ENCODE measurements around the gene GSS. TPM values are rescaled to one million over a fixed set of nuclear protein-coding genes. Genes with fewer than 3 reads are reported as not detected.

The GSS gene
- total and polyA plus RNA-seq, 7 donors: 14.5 to 36.6 (median 24.5) TPM

- no peaks in the 10 kb centered on the region for H3K27me3 ChIP-seq (ENCODE audit: insufficient read depth in 3 of 3, low read length in 2 of 3)
- no peak overlapping the region for H3K4me3 ChIP-seq
- intact Hi-C loops (cut with DNase I): no loop called here
- ATAC-seq: peak in 2 of 4 donors; percentile 6 to 24
- no peak for TF ChIP-seq CTCF (IDR thresholded peaks at IDR 0.05)
- H3K9me3 ChIP-seq: no peaks in the 10 kb centered on the region
- peaks cover 43% of the 10 kb centered on the region for H3K4me1 ChIP-seq
- no peak for DNase-seq
- H3K36me3 ChIP-seq (ENCODE audit: insufficient read depth in 1 of 2, low read depth in 1 of 2): peaks cover 0 to 41% of the 10 kb centered on the region in 2 donors
- peak overlapping the region; percentile 70 for H3K27ac ChIP-seq
- 58 to 74% (median 60%) methylated on average over 1 of the region's 1 CpG for WGBS, 3 donors
Measured at GRCh38 chr20:34888468-34888867, 67.1 kb downstream of the GSS start.

GRCh38 chr20:34887023-34887422 is 68.6 kb downstream of the GSS start:
- 11 to 17% (median 11%) methylated on average over 3 of the region's 3 CpGs for WGBS, 3 donors
- Histone ChIP-seq H3K27me3 (ENCODE audit: insufficient read depth in 3 of 3, low read length in 2 of 3) (no peaks in the 10 kb centered on the region), H3K4me3 (no peak overlapping the region), H3K9me3 (no peaks in the 10 kb centered on the region), H3K27ac (peak overlapping the region; percentile 70), H3K4me1 (peaks cover 50% of the 10 kb centered on the region), H3K36me3 (ENCODE audit: insufficient read depth in 1 of 2, low read depth in 1 of 2) (peaks cover 0 to 49% of the 10 kb centered on the region in 2 donors)
- intact Hi-C loops (cut with DNase I): no loop called here
- no peak for ATAC-seq
- no peak for TF ChIP-seq CTCF (IDR thresholded peaks at IDR 0.05)
- DNase-seq: no peak

GRCh38 chr20:34886122-34886521 is 69.5 kb downstream of the GSS start:
- Histone ChIP-seq H3K36me3 (ENCODE audit: insufficient read depth in 1 of 2, low read depth in 1 of 2) (peaks cover 0 to 54% of the 10 kb centered on the region in 2 donors), H3K27ac (no peak overlapping the region)
- 93 to 95% (median 94%) methylated on average over 3 of the region's 3 CpGs for WGBS, 3 donors

GRCh38 chr20:34884260-34884659 is 71.3 kb downstream of the GSS start:
- Histone ChIP-seq H3K4me3 (no peak overlapping the region), H3K27me3 (ENCODE audit: insufficient read depth in 3 of 3, low read length in 2 of 3) (no peaks in the 10 kb centered on the region), H3K9me3 (no peaks in the 10 kb centered on the region), H3K36me3 (ENCODE audit: insufficient read depth in 1 of 2, low read depth in 1 of 2) (peaks cover 0 to 54% of the 10 kb centered on the region in 2 donors), H3K27ac (peak overlapping the region; percentile 37), H3K4me1 (peaks cover 44% of the 10 kb centered on the region)
- DNase-seq (no peak), ATAC-seq (no peak)
- TF ChIP-seq CTCF (IDR thresholded peaks at IDR 0.05): no peak
- intact Hi-C loops (cut with DNase I): no loop called here
- 71 to 79% (median 76%) methylated on average over 1 of the region's 1 CpG for WGBS, 3 donors

More at GRCh38 chr20:34886122-34886521, 69.5 kb downstream of the GSS start:
- Histone ChIP-seq H3K4me1 (peaks cover 45% of the 10 kb centered on the region), H3K9me3 (no peaks in the 10 kb centered on the region), H3K4me3 (no peak overlapping the region), H3K27me3 (ENCODE audit: insufficient read depth in 3 of 3, low read length in 2 of 3) (no peaks in the 10 kb centered on the region)
- DNase-seq (no peak), ATAC-seq (no peak)
- intact Hi-C loops (cut with DNase I): no loop called here
- no peak for TF ChIP-seq CTCF (IDR thresholded peaks at IDR 0.05)

GRCh38 chr20:34883809-34884208 is 71.8 kb downstream of the GSS start:
- no peak for ATAC-seq
- WGBS, 3 donors: 79 to 83% (median 82%) methylated on average over 4 of the region's 4 CpGs

More at GRCh38 chr20:34883809-34884208, 71.8 kb downstream of the GSS start:
- no peak overlapping the region for H3K4me3 ChIP-seq
- no peaks in the 10 kb centered on the region for H3K9me3 ChIP-seq
- no peak for DNase-seq
- TF ChIP-seq CTCF (IDR thresholded peaks at IDR 0.05): no peak
- H3K4me1 ChIP-seq: peaks cover 43% of the 10 kb centered on the region
- H3K27ac ChIP-seq: peak overlapping the region; percentile 37
- peaks cover 0 to 54% of the 10 kb centered on the region in 2 donors for H3K36me3 ChIP-seq (ENCODE audit: insufficient read depth in 1 of 2, low read depth in 1 of 2)
- no peaks in the 10 kb centered on the region for H3K27me3 ChIP-seq (ENCODE audit: insufficient read depth in 3 of 3, low read length in 2 of 3)
- intact Hi-C loops (cut with DNase I): no loop called here
